Adrenal gland (tissue), 5 donors: ENCODE results near the gene FOXC2.

Experiments used
- POLR2A ChIP-seq, 2 donors: fragments of 450-650 bp; IDR thresholded peaks; one replicate each; pipeline ENCODE4 v1.6.1; 2017; ENCODE audit warnings: antibody characterized with exemption in 2 of 2, mild to moderate bottlenecking in 2 of 2, moderate library complexity in 1 of 2
- TF ChIP-seq, protein P1 (sequence below), 6 experiments: fragments of 450-650 bp in 4 of 6; fragments of 200-600 bp in 2 of 6; sonication (generic) in 1 of 6; IDR thresholded peaks; 1 replicate in 5 of 6; 2 replicates in 1 of 6; pipeline versions ENCODE4 v1.5.1 to v1.8.0; 2016 to 2021; ENCODE audit warnings: antibody characterized with exemption in 6 of 6, mild to moderate bottlenecking in 2 of 6, moderate library complexity in 1 of 6
- donor health status: DM: no; HTN: no; CAD: no.

GRCh38 chr16:86533767-86534351 lies 32.8 kb upstream of the FOXC2 start:
- TF ChIP-seq POLR2A (IDR thresholded peaks at IDR 0.05), result no peak
- TF ChIP-seq, protein P1, sequence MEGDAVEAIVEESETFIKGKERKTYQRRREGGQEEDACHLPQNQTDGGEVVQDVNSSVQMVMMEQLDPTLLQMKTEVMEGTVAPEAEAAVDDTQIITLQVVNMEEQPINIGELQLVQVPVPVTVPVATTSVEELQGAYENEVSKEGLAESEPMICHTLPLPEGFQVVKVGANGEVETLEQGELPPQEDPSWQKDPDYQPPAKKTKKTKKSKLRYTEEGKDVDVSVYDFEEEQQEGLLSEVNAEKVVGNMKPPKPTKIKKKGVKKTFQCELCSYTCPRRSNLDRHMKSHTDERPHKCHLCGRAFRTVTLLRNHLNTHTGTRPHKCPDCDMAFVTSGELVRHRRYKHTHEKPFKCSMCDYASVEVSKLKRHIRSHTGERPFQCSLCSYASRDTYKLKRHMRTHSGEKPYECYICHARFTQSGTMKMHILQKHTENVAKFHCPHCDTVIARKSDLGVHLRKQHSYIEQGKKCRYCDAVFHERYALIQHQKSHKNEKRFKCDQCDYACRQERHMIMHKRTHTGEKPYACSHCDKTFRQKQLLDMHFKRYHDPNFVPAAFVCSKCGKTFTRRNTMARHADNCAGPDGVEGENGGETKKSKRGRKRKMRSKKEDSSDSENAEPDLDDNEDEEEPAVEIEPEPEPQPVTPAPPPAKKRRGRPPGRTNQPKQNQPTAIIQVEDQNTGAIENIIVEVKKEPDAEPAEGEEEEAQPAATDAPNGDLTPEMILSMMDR (IDR thresholded peaks at IDR 0.05), result no peak
